CD14-positive monocyte (primary cell): ENCODE results near the gene LRRN4CL. TPM values are rescaled to one million over a fixed set of nuclear protein-coding genes. Genes with fewer than 3 reads are reported as not detected.

ENCODE experiments used
- DNase-seq, 3 donors: peaks; one replicate each; pipeline ENCODE4 v3.0.0-alpha.2; 2011 to 2022
- H2AFZ ChIP-seq: 2 replicates; pipeline ENCODE4 v1.6.0; 2012; ENCODE audit warnings: mild to moderate bottlenecking, low read depth, low read length, inconsistent platforms; ENCODE audit not compliant: insufficient read depth, poor library complexity, severe bottlenecking
- H3K27ac ChIP-seq, 2 donors: 1 replicate in 1 of 2; 2 replicates in 1 of 2; pipeline ENCODE4 v1.5.1; 2012 to 2013; ENCODE audit warnings: low read length in 2 of 2, control low read depth in 1 of 2, inconsistent platforms in 1 of 2, low read depth in 1 of 2, mild to moderate bottlenecking in 1 of 2
- H3K27me3 ChIP-seq, 2 donors: one replicate each; pipeline versions ENCODE4 v1.6.0 to v1.6.1; 2011 to 2013; ENCODE audit warnings: low read length in 2 of 2; ENCODE audit not compliant: control insufficient read depth in 2 of 2, insufficient read depth in 2 of 2
- H3K36me3 ChIP-seq, 2 donors: replicated peaks in 1 of 2; 1 replicate in 1 of 2; 2 replicates in 1 of 2; pipeline versions ENCODE4 v1.5.1 to v1.6.1; 2012 to 2013; ENCODE audit warnings: low read length in 2 of 2, control low read depth in 1 of 2, inconsistent platforms in 1 of 2, mild to moderate bottlenecking in 1 of 2; ENCODE audit not compliant: insufficient read depth in 2 of 2, control insufficient read depth in 1 of 2
- H3K4me1 ChIP-seq, 2 donors: 1 replicate in 1 of 2; 2 replicates in 1 of 2; pipeline versions ENCODE4 v1.5.1 to v1.6.1; 2012 to 2013; ENCODE audit warnings: low read length in 2 of 2, control low read depth in 1 of 2, inconsistent platforms in 1 of 2, mild to moderate bottlenecking in 1 of 2, moderate library complexity in 1 of 2; ENCODE audit not compliant: insufficient read depth in 2 of 2, control insufficient read depth in 1 of 2
- H3K4me2 ChIP-seq: replicated peaks from 2 replicates; pipeline ENCODE3; 2012; ENCODE audit warnings: low read length, moderate library complexity, mild to moderate bottlenecking; ENCODE audit not compliant: poor library complexity, severe bottlenecking; ENCODE audit errors: extremely low read depth
- H3K4me3 ChIP-seq, 3 experiments: fragments of 200-600 bp in 1 of 3; sonication (generic) in 1 of 3; replicated peaks in 1 of 3; 1 replicate in 2 of 3; 2 replicates in 1 of 3; pipeline ENCODE4 v1.5.1; 2011 to 2013; ENCODE audit warnings: low read length in 3 of 3, mild to moderate bottlenecking in 3 of 3, control low read depth in 2 of 3, low read depth in 2 of 3, inconsistent platforms in 1 of 3, moderate library complexity in 1 of 3
- H3K79me2 ChIP-seq: 2 replicates; pipeline ENCODE4 v1.6.0; 2012; ENCODE audit warnings: mild to moderate bottlenecking, control low read depth, inconsistent platforms, low read length, moderate library complexity; ENCODE audit not compliant: insufficient read depth
- H3K9ac ChIP-seq: 2 replicates; pipeline ENCODE4 v1.6.0; 2017; ENCODE audit warnings: low read length, mild to moderate bottlenecking; ENCODE audit not compliant: insufficient read depth, poor library complexity, severe bottlenecking
- H3K9me3 ChIP-seq, 2 donors: replicated peaks in 1 of 2; 1 replicate in 1 of 2; 2 replicates in 1 of 2; pipeline versions ENCODE4 v1.5.1 to v1.6.1; 2012 to 2013; ENCODE audit warnings: low read length in 2 of 2, control low read depth in 1 of 2; ENCODE audit not compliant: control insufficient read depth in 1 of 2, insufficient read depth in 1 of 2
- H4K20me1 ChIP-seq: 2 replicates; pipeline ENCODE4 v1.6.0; 2012; ENCODE audit warnings: mild to moderate bottlenecking, low read length, control low read depth, moderate library complexity; ENCODE audit not compliant: insufficient read depth
- H3K27ac Mint-ChIP-seq, 7 donors: one replicate each; pipeline ENCODE4 v1.8.0; 2020; ENCODE audit warnings: mild to moderate bottlenecking in 7 of 7, mixed read lengths in 7 of 7, moderate library complexity in 6 of 7, inconsistent platforms in 2 of 7
- H3K27me3 Mint-ChIP-seq, 3 donors: one replicate each; pipeline ENCODE4 v1.8.0; 2021 to 2022; ENCODE audit warnings: low read depth in 3 of 3, mild to moderate bottlenecking in 3 of 3, mixed read lengths in 3 of 3, moderate library complexity in 3 of 3, inconsistent platforms in 1 of 3
- H3K36me3 Mint-ChIP-seq, 2 donors: one replicate each; pipeline ENCODE4 v1.8.0; 2020; ENCODE audit warnings: mixed read lengths in 2 of 2, inconsistent platforms in 1 of 2, mild to moderate bottlenecking in 1 of 2
- H3K4me1 Mint-ChIP-seq: one replicate; pipeline ENCODE4 v1.8.0; 2020; ENCODE audit warnings: mild to moderate bottlenecking, mixed read lengths
- H3K4me3 Mint-ChIP-seq, 2 donors: one replicate each; pipeline ENCODE4 v1.8.0; 2020; ENCODE audit warnings: mild to moderate bottlenecking in 2 of 2, mixed read lengths in 2 of 2, moderate library complexity in 1 of 2
- H3K9me3 Mint-ChIP-seq, 7 donors: one replicate each; pipeline ENCODE4 v1.8.0; 2020 to 2022; ENCODE audit warnings: mixed read lengths in 7 of 7, mild to moderate bottlenecking in 6 of 7, moderate library complexity in 6 of 7, inconsistent platforms in 2 of 7
- WGBS: methylation state at CpG from one replicate; pipeline ENCODE4 v1.1.5; 2013; ENCODE audit warnings: missing lambda C conversion rate; ENCODE audit not compliant: insufficient coverage; 5-methylcytosine and 5-hydroxymethylcytosine counted together
- intact Hi-C, 2 donors: fragments of 100-400 bp; cut with micrococcal nuclease; formaldehyde crosslinking; loops; one replicate each; pipeline versions ENCODE4 v1.15.0 to v1.15.1; 2023
- polyA plus RNA-seq, 3 donors: library from polyadenylated mRNA; depleted of rRNA in 1 of 3; unstranded in 2 of 3; stranded (reverse) in 1 of 3; fragments of 300-500 nt in 2 of 3; fragments of >200 nt in 1 of 3; fragmentation: Illumina TruSeq in 2 of 3; gene quantifications; 1 replicate in 2 of 3; 2 replicates in 1 of 3; pipeline ENCODE4 v1.2.3, GENCODE V29; 2012 to 2021
- TF ChIP-seq, protein P1 (sequence below): fragments of 200-600 bp; IDR thresholded peaks from one replicate; pipeline ENCODE4 v1.8.0; 2022; ENCODE audit warnings: antibody characterized with exemption, mild to moderate bottlenecking

Gene LRRN4CL
- polyA plus RNA-seq, 3 donors, result not detected

DNA sequence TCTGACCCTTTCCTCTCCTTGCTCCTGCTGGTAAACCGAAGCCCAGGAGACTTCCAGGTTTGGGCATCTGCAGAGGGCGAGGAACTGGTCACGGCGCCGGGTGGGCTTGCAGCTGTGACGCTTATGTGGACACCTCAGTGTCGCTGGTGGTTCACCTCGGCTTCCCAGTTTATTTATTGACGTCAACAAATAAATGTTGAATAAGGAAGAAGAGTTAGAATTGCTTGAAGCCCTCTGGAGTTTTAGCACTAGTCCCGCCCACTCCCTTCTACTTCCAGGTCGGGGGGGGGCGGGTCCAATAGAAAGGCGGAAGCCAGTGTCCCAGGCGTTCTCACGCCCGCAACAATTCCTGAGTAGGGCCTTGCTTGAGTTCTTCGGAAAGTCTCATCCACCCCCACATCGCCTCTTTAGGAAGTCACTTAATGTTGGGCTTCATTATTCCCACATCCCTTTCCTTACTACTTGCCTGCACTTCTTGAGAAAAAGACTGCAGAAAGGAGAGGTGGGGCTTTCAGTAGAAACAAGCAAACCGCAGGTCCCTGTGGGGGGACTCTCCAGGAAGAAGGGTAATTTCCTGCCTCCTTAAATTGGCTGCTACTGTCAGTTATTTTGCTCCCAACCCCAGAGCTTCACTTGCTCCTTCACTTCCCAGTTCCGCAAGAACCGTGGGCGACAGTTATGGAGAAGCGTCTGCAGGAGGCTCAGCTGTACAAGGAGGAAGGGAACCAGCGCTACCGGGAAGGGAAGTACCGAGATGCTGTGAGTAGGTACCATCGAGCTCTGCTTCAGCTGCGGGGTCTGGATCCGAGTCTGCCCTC lies 39.0 kb upstream of the LRRN4CL start, which contains the start of gene TTC9C:
Gene TTC9C (plus strand): TSS at position 316 of the 818 bp plus-strand sequence. CDS start 363 bp downstream, at position 679.
- H3K4me1 ChIP-seq, result peaks cover 36 to 45% of the 10 kb centered on the region in 2 donors
- H3K36me3 Mint-ChIP-seq, result peaks cover 22 to 37% of the 10 kb centered on the region in 2 donors

DNA sequence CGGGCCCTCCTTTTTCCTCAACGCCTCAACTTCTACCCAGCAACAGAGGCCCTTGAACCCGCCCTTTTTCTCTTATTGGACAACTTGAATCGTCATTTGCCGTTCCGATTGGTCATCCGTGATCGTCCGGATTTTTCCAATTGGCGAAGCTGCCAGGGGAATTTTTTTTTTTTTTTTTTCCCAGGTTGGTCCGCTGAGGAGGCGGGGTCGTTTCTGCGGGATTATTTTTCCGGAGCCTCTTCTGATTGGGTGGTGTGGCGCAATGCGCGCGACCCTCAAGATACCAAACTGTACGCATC lies 38.5 kb upstream of the LRRN4CL start:
- DNase-seq, result peak; percentile 95 to 98 (median 95)
- no peaks in the 10 kb centered on the region for H3K27me3 ChIP-seq
- H3K27me3 Mint-ChIP-seq, result no peaks in the 10 kb centered on the region
- peaks cover 81% of the 10 kb centered on the region for H3K79me2 ChIP-seq
- peak overlapping the region; percentile 91 to 98 for H3K4me3 Mint-ChIP-seq
- H3K27ac Mint-ChIP-seq, result peak overlapping the region; percentile 94 to 98 (median 98)
- TF ChIP-seq, protein P1, sequence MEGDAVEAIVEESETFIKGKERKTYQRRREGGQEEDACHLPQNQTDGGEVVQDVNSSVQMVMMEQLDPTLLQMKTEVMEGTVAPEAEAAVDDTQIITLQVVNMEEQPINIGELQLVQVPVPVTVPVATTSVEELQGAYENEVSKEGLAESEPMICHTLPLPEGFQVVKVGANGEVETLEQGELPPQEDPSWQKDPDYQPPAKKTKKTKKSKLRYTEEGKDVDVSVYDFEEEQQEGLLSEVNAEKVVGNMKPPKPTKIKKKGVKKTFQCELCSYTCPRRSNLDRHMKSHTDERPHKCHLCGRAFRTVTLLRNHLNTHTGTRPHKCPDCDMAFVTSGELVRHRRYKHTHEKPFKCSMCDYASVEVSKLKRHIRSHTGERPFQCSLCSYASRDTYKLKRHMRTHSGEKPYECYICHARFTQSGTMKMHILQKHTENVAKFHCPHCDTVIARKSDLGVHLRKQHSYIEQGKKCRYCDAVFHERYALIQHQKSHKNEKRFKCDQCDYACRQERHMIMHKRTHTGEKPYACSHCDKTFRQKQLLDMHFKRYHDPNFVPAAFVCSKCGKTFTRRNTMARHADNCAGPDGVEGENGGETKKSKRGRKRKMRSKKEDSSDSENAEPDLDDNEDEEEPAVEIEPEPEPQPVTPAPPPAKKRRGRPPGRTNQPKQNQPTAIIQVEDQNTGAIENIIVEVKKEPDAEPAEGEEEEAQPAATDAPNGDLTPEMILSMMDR, result no peak
- H4K20me1 ChIP-seq, result peaks cover 48% of the 10 kb centered on the region
- intact Hi-C loops, result loop anchor here (1.0 to 5.0 kb wide), 2 partner anchors 19 to 44 kb away; partner anchors contain the start of gene TAF6L (in 2 of the 2)
- peaks cover 22 to 37% of the 10 kb centered on the region in 2 donors for H3K36me3 Mint-ChIP-seq
- peaks cover 47% of the 10 kb centered on the region for H3K4me1 Mint-ChIP-seq
- H3K9me3 Mint-ChIP-seq, result peaks cover 0 to 3% (median 0%) of the 10 kb centered on the region in 7 donors
- peak overlapping the region; percentile 100 for H3K4me2 ChIP-seq
- peaks cover 36 to 45% of the 10 kb centered on the region in 2 donors for H3K4me1 ChIP-seq
- H3K9me3 ChIP-seq, result no peaks in the 10 kb centered on the region
- H2AFZ ChIP-seq, result peak overlapping the region; percentile 90
- H3K9ac ChIP-seq, result peak overlapping the region; percentile 91
- H3K4me3 ChIP-seq, result peak overlapping the region; percentile 60 to 91 (median 84)
- peaks cover 23 to 26% of the 10 kb centered on the region in 2 donors for H3K36me3 ChIP-seq
- peak overlapping the region; percentile 88 to 91 for H3K27ac ChIP-seq
- WGBS, result 0% methylated on average over 15 of the region's 20 CpGs

More for the DNA sequence above, 39.0 kb upstream of the LRRN4CL start, which contains the start of gene TTC9C:
- H3K4me3 ChIP-seq, result peak within 1 kb of the TSS; percentile 84 to 97 (median 91)
- peak within 1 kb of the TSS; percentile 91 for H3K9ac ChIP-seq
- peaks cover 22 to 26% of the 10 kb centered on the region in 2 donors for H3K36me3 ChIP-seq
- 0% methylated on average over 10 of the region's 29 CpGs for WGBS
- DNase-seq, result peak; percentile 74 to 87 (median 86)
- no peaks in the 10 kb centered on the region for H3K9me3 ChIP-seq
- peaks cover 81% of the 10 kb centered on the region for H3K79me2 ChIP-seq
- Mint-ChIP-seq H3K27me3 (no peaks in the 10 kb centered on the region), H3K4me3 (peak within 1 kb of the TSS; percentile 91 to 98), H3K27ac (peak within 1 kb of the TSS; percentile 94 to 98 (median 98)), H3K9me3 (peaks cover 0 to 3% (median 0%) of the 10 kb centered on the region in 7 donors), H3K4me1 (peaks cover 47% of the 10 kb centered on the region)
- H2AFZ ChIP-seq, result peak within 1 kb of the TSS; percentile 90
- peaks cover 47% of the 10 kb centered on the region for H4K20me1 ChIP-seq
- intact Hi-C loops, result loop anchor here (5.0 kb wide), 1 partner anchor 44 kb away; the partner anchor contains the start of gene TAF6L (in 2 of the 2)
- H3K27me3 ChIP-seq, result no peaks in the 10 kb centered on the region
- TF ChIP-seq, protein P1, result no peak
- peak within 1 kb of the TSS; percentile 88 to 91 for H3K27ac ChIP-seq
- peak within 1 kb of the TSS; percentile 100 for H3K4me2 ChIP-seq
